Brain microvascular endothelial cell (primary cell): ENCODE measurements around the gene ATP2B2.

Experiments used
- DNase-seq: peaks from one replicate; pipeline ENCODE4 v3.0.0-alpha.2; 2020
- H3K27ac ChIP-seq: fragments of 250-450 bp; sonication (Bioruptor Pico); 2 replicates; pipeline ENCODE4 v1.5.1; 2020; ENCODE audit warnings: mild to moderate bottlenecking, moderate library complexity
- H3K27me3 ChIP-seq: fragments of 250-450 bp; sonication (Bioruptor Pico); replicated peaks from 2 replicates; pipeline ENCODE4 v1.5.1; 2020; ENCODE audit warnings: mild to moderate bottlenecking
- H3K36me3 ChIP-seq: fragments of 250-450 bp; sonication (Bioruptor Pico); replicated peaks from 2 replicates; pipeline ENCODE4 v1.5.1; 2020; ENCODE audit warnings: mild to moderate bottlenecking
- H3K4me3 ChIP-seq: 2 replicates; pipeline ENCODE4 v1.5.1; 2011; ENCODE audit warnings: low read depth, mild to moderate bottlenecking, control low read depth, low read length, moderate library complexity
- in situ Hi-C: cut with HindIII; loops from 2 replicates; pipeline ENCODE4 v1.10.0; 2017; ENCODE audit warnings: low sequenced_read_pairs, low pct_ligation_motif_present
- TF ChIP-seq, protein P1 (sequence below): IDR thresholded peaks from 2 replicates; pipeline ENCODE4 v1.5.1; 2011; ENCODE audit warnings: low read depth, mild to moderate bottlenecking, moderate library complexity, low read length, control low read depth, inconsistent platforms; ENCODE audit errors: missing control alignments

Gene ATP2B2

GRCh38 chr3:10517627-10518026, 12.2 kb upstream of the ATP2B2 start:
- Histone ChIP-seq H3K36me3 (no peaks in the 10 kb centered on the region), H3K27me3 (no peaks in the 10 kb centered on the region), H3K4me3 (no peak overlapping the region), H3K27ac (no peak overlapping the region)
- in situ Hi-C loops: no loop called here
- TF ChIP-seq, protein P1, sequence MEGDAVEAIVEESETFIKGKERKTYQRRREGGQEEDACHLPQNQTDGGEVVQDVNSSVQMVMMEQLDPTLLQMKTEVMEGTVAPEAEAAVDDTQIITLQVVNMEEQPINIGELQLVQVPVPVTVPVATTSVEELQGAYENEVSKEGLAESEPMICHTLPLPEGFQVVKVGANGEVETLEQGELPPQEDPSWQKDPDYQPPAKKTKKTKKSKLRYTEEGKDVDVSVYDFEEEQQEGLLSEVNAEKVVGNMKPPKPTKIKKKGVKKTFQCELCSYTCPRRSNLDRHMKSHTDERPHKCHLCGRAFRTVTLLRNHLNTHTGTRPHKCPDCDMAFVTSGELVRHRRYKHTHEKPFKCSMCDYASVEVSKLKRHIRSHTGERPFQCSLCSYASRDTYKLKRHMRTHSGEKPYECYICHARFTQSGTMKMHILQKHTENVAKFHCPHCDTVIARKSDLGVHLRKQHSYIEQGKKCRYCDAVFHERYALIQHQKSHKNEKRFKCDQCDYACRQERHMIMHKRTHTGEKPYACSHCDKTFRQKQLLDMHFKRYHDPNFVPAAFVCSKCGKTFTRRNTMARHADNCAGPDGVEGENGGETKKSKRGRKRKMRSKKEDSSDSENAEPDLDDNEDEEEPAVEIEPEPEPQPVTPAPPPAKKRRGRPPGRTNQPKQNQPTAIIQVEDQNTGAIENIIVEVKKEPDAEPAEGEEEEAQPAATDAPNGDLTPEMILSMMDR: no peak
- DNase-seq: no peak

GRCh38 chr3:10516544-10517452, 11.4 kb upstream of the ATP2B2 start:
- in situ Hi-C loops: no loop called here
- Histone ChIP-seq H3K27ac (no peak overlapping the region), H3K27me3 (no peaks in the 10 kb centered on the region), H3K36me3 (no peaks in the 10 kb centered on the region), H3K4me3 (no peak overlapping the region)
- DNase-seq: no peak
- TF ChIP-seq, protein P1: no peak

GRCh38 chr3:10515884-10516495, 10.6 kb upstream of the ATP2B2 start:
- in situ Hi-C loops: no loop called here
- Histone ChIP-seq H3K27me3 (no peaks in the 10 kb centered on the region), H3K36me3 (no peaks in the 10 kb centered on the region), H3K4me3 (no peak overlapping the region), H3K27ac (no peak overlapping the region)
- no peak for DNase-seq
- TF ChIP-seq, protein P1: peak; percentile 12

GRCh38 chr3:10515396-10515795, 10.0 kb upstream of the ATP2B2 start:
- no peaks in the 10 kb centered on the region for H3K36me3 ChIP-seq
- no peak for DNase-seq
- H3K27me3 ChIP-seq: no peaks in the 10 kb centered on the region
- no peak overlapping the region for H3K4me3 ChIP-seq
- in situ Hi-C loops: no loop called here
- no peak overlapping the region for H3K27ac ChIP-seq
- TF ChIP-seq, protein P1: no peak

GRCh38 chr3:10514407-10515069, 9.2 kb upstream of the ATP2B2 start:
- TF ChIP-seq, protein P1: no peak
- H3K27ac ChIP-seq: no peak overlapping the region
- in situ Hi-C loops: no loop called here
- no peaks in the 10 kb centered on the region for H3K27me3 ChIP-seq
- no peak overlapping the region for H3K4me3 ChIP-seq
- no peak for DNase-seq
- H3K36me3 ChIP-seq: no peaks in the 10 kb centered on the region
